Sigmoid colon (tissue), 4 donors: Measurements from ENCODE around the gene EHMT1.

ENCODE experiments used
- EP300 ChIP-seq, 4 donors: sonication (generic); formaldehyde crosslinking; IDR thresholded peaks; one replicate each; pipeline ENCODE4 v1.6.1; 2017; ENCODE audit warnings: antibody characterized with exemption in 4 of 4
- POLR2A ChIP-seq, 2 donors: fragments of 450-650 bp; IDR thresholded peaks; one replicate each; pipeline ENCODE4 v1.6.1; 2016; ENCODE audit warnings: antibody characterized with exemption in 2 of 2, mild to moderate bottlenecking in 2 of 2, moderate library complexity in 2 of 2
- TF ChIP-seq, protein P1 (sequence below), 4 experiments: fragments of 450-650 bp in 3 of 4; fragments of 200-600 bp in 1 of 4; IDR thresholded peaks; one replicate each; pipeline ENCODE4 v1.5.1; 2016 to 2019; ENCODE audit warnings: antibody characterized with exemption in 4 of 4, mild to moderate bottlenecking in 3 of 4, moderate library complexity in 2 of 4

DNA sequence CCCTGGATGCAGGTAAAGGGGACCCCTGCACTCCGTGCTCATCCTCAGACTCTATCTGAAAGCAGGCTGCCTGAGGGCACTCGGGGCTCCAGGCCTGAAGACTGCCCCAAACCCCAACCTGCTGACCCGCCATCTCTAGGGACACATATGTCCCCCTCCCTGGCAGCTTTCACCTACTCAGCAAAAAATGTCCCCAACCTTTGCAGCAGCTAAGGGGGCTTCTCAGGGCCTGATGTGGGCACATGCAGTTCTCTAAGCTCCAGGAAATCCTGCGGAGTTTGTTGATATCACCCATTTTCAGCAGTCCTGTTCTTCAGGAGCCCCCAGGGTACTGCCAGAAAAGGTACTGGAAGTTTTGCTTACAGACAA is 37.9 kb upstream of the EHMT1 start:
- TF ChIP-seq, protein P1, sequence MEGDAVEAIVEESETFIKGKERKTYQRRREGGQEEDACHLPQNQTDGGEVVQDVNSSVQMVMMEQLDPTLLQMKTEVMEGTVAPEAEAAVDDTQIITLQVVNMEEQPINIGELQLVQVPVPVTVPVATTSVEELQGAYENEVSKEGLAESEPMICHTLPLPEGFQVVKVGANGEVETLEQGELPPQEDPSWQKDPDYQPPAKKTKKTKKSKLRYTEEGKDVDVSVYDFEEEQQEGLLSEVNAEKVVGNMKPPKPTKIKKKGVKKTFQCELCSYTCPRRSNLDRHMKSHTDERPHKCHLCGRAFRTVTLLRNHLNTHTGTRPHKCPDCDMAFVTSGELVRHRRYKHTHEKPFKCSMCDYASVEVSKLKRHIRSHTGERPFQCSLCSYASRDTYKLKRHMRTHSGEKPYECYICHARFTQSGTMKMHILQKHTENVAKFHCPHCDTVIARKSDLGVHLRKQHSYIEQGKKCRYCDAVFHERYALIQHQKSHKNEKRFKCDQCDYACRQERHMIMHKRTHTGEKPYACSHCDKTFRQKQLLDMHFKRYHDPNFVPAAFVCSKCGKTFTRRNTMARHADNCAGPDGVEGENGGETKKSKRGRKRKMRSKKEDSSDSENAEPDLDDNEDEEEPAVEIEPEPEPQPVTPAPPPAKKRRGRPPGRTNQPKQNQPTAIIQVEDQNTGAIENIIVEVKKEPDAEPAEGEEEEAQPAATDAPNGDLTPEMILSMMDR (IDR thresholded peaks at IDR 0.05) = no peak
- TF ChIP-seq EP300 (IDR thresholded peaks at IDR 0.05) (no peak), POLR2A (IDR thresholded peaks at IDR 0.05) (no peak)
